PC-9 (cell line): ENCODE measurements around the gene RAPGEF1.

ENCODE experiments used
- CTCF ChIP-seq: fragments of 200-600 bp; sonication (generic); conservative IDR thresholded peaks from 2 replicates; pipeline ENCODE4 v1.6.1; 2017; ENCODE audit warnings: mixed run types, antibody characterized with exemption, mild to moderate bottlenecking, moderate library complexity
- EZH2 ChIP-seq: fragments of 200-600 bp; sonication (generic); IDR thresholded peaks from 2 replicates; pipeline ENCODE4 v1.8.0; 2017; ENCODE audit warnings: antibody characterized with exemption, low read depth

- TF ChIP-seq CTCF = no peak
- no peak for TF ChIP-seq EZH2
Observed at GRCh38 chr9:131583836-131584555, 155.9 kb downstream of the RAPGEF1 start.
